Measurements from ENCODE around the gene PIAS3.
A peak's percentile ranks its signal among the peaks of the same experiment; 100 is the strongest.

PIAS3 gene

DNA sequence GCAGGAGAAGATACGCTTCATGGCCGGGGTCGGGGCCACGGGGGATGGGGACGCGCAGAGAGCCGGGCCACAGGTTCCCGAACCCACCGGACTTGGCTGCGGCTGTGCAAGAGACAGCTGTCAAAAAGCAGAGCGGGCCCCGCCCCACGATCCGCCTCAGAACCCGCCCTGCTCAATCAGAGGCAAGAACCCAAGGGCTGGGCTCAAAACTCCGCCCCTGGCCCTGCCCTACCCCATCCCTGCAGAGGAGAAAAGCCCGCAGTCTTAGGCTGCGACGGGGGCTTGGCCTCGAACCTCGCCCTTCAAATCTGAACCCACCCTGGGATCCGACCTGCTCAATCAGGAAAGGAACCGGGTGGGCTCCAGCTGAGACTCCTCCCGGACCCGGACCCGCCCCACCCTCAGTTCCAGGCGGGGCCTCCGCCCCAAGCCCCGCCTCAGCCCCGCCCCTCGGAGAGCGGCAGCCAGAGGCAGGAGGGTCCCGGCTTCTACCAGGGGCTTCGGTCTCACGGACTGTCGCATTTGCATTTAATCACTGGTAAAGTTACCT lies 26.9 kb upstream of the PIAS3 start, which contains the start of gene ANKRD35 (continued):
- TF ChIP-seq SP3 (tag by site-specific recombination; IDR thresholded peaks at IDR 0.05) (peak; percentile 93), FEZF1 (tag by site-specific recombination; IDR thresholded peaks at IDR 0.05) (peak; percentile 35; the same call in 1 of the 2 replicates), GLIS2 (tag by site-specific recombination; IDR thresholded peaks at IDR 0.05) (0 out of 2 replicates have a peak, but pooled peaks have one; percentile 29), SCRT2 (tag by site-specific recombination; IDR thresholded peaks at IDR 0.05) (peak; percentile 69; the same call in 1 of the 2 replicates), ZNF311 (tag by site-specific recombination; IDR thresholded peaks at IDR 0.05; ENCODE audit: borderline replicate concordance) (no peak), ZNF335 (tag by site-specific recombination; conservative IDR thresholded peaks at IDR 0.05) (peak; percentile 70), ZBTB17 (tag by site-specific recombination; IDR thresholded peaks at IDR 0.05) (no peak), ZFHX2 (tag by site-specific recombination; conservative IDR thresholded peaks at IDR 0.05) (no peak)

DNA sequence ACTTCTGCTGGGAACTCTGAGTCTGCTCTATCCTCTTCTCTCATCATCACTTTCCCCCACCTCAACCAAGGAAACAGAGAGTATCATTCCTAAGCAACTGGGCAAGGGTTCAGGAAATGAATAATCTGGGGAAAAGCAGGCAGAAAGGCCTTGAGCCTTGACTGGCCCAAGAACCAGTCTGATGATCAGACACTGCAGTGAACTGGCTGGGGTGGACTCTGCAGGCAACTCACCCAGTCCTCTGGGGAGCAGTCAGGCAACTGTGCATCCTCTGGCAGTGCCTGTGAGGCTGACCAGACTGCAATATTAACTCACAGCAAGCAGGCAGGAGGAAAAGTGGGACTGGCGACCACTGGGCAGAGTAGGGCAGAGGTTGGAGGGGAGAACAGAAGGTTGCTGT lies 25.8 kb upstream of the PIAS3 start:
- CTCF ChIA-PET, result interaction anchor here (0.7 to 2.2 kb wide), 5 partner anchors 25 to 100 kb away, joined by 3 to 9 read pairs (median 5); partner anchors contain the start of genes NUDT17 and PIAS3
- Histone ChIP-seq H3K36me3 (ENCODE audit: control insufficient read depth in 2 of 2, insufficient read depth in 1 of 2, low read length in 2 of 2) (no peaks in the 10 kb centered on the region), H3K4me3 (ENCODE audit: low read depth, low read length) (no peak overlapping the region), H3K4me1 (ENCODE audit: control insufficient read depth, insufficient read depth, low read length) (no peaks in the 10 kb centered on the region; the same call in 1 of the 2 replicates), H3K9me3 (ENCODE audit: control insufficient read depth, insufficient read depth, low read depth, low read length) (no peaks in the 10 kb centered on the region), H3K27ac (ENCODE audit: extremely low read depth, low read depth, low read length) (no peak overlapping the region)
- POLR2A ChIA-PET, result interaction anchor here (1.5 kb wide), 1 partner anchor 79 kb away, joined by 3 read pairs; the partner anchor contains the start of genes ANKRD34A and POLR3GL
- TF ChIP-seq, protein P1, sequence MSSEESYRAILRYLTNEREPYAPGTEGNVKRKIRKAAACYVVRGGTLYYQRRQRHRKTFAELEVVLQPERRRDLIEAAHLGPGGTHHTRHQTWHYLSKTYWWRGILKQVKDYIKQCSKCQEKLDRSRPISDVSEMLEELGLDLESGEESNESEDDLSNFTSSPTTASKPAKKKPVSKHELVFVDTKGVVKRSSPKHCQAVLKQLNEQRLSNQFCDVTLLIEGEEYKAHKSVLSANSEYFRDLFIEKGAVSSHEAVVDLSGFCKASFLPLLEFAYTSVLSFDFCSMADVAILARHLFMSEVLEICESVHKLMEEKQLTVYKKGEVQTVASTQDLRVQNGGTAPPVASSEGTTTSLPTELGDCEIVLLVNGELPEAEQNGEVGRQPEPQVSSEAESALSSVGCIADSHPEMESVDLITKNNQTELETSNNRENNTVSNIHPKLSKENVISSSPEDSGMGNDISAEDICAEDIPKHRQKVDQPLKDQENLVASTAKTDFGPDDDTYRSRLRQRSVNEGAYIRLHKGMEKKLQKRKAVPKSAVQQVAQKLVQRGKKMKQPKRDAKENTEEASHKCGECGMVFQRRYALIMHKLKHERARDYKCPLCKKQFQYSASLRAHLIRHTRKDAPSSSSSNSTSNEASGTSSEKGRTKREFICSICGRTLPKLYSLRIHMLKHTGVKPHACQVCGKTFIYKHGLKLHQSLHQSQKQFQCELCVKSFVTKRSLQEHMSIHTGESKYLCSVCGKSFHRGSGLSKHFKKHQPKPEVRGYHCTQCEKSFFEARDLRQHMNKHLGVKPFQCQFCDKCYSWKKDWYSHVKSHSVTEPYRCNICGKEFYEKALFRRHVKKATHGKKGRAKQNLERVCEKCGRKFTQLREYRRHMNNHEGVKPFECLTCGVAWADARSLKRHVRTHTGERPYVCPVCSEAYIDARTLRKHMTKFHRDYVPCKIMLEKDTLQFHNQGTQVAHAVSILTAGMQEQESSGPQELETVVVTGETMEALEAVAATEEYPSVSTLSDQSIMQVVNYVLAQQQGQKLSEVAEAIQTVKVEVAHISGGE (tag by site-specific recombination; conservative IDR thresholded peaks at IDR 0.05; ENCODE audit: low read depth), result no peak
- no peak for TF ChIP-seq ZNF266 (tag by site-specific recombination; IDR thresholded peaks at IDR 0.05; ENCODE audit: low read depth)
- TF ChIP-seq, protein P2, sequence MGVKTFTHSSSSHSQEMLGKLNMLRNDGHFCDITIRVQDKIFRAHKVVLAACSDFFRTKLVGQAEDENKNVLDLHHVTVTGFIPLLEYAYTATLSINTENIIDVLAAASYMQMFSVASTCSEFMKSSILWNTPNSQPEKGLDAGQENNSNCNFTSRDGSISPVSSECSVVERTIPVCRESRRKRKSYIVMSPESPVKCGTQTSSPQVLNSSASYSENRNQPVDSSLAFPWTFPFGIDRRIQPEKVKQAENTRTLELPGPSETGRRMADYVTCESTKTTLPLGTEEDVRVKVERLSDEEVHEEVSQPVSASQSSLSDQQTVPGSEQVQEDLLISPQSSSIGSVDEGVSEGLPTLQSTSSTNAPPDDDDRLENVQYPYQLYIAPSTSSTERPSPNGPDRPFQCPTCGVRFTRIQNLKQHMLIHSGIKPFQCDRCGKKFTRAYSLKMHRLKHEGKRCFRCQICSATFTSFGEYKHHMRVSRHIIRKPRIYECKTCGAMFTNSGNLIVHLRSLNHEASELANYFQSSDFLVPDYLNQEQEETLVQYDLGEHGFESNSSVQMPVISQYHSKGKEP (tag by site-specific recombination; IDR thresholded peaks at IDR 0.05), result no peak
- TF ChIP-seq, protein P3, sequence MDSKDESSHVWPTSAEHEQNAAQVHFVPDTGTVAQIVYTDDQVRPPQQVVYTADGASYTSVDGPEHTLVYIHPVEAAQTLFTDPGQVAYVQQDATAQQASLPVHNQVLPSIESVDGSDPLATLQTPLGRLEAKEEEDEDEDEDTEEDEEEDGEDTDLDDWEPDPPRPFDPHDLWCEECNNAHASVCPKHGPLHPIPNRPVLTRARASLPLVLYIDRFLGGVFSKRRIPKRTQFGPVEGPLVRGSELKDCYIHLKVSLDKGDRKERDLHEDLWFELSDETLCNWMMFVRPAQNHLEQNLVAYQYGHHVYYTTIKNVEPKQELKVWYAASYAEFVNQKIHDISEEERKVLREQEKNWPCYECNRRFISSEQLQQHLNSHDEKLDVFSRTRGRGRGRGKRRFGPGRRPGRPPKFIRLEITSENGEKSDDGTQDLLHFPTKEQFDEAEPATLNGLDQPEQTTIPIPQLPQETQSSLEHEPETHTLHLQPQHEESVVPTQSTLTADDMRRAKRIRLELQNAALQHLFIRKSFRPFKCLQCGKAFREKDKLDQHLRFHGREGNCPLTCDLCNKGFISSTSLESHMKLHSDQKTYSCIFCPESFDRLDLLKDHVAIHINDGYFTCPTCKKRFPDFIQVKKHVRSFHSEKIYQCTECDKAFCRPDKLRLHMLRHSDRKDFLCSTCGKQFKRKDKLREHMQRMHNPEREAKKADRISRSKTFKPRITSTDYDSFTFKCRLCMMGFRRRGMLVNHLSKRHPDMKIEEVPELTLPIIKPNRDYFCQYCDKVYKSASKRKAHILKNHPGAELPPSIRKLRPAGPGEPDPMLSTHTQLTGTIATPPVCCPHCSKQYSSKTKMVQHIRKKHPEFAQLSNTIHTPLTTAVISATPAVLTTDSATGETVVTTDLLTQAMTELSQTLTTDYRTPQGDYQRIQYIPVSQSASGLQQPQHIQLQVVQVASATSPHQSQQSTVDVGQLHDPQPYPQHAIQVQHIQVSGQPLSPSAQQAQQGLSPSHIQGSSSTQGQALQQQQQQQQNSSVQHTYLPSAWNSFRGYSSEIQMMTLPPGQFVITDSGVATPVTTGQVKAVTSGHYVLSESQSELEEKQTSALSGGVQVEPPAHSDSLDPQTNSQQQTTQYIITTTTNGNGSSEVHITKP (tag by site-specific recombination; IDR thresholded peaks at IDR 0.05), result peak; percentile 26; the same call in 1 of the 2 replicates
- TF ChIP-seq ZNF768 (tag by site-specific recombination; IDR thresholded peaks at IDR 0.05), result no peak
- no peak for TF ChIP-seq ZNF521 (tag by site-specific recombination; IDR thresholded peaks at IDR 0.05)
- no peak for TF ChIP-seq WT1 (tag by site-specific recombination; IDR thresholded peaks at IDR 0.05)
- TF ChIP-seq, protein P4, sequence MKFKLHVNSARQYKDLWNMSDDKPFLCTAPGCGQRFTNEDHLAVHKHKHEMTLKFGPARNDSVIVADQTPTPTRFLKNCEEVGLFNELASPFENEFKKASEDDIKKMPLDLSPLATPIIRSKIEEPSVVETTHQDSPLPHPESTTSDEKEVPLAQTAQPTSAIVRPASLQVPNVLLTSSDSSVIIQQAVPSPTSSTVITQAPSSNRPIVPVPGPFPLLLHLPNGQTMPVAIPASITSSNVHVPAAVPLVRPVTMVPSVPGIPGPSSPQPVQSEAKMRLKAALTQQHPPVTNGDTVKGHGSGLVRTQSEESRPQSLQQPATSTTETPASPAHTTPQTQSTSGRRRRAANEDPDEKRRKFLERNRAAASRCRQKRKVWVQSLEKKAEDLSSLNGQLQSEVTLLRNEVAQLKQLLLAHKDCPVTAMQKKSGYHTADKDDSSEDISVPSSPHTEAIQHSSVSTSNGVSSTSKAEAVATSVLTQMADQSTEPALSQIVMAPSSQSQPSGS (tag by site-specific recombination; IDR thresholded peaks at IDR 0.05; ENCODE audit: low read depth), result no peak

Data from HEK293 (cell line).